Measurements from ENCODE around the gene MZB1.
"Not testable (repeated sequence)": the region's sequence is repeated elsewhere in the genome, so short reads cannot be mapped to it uniquely, and the experiment has no call there.

The MZB1 gene

DNA sequence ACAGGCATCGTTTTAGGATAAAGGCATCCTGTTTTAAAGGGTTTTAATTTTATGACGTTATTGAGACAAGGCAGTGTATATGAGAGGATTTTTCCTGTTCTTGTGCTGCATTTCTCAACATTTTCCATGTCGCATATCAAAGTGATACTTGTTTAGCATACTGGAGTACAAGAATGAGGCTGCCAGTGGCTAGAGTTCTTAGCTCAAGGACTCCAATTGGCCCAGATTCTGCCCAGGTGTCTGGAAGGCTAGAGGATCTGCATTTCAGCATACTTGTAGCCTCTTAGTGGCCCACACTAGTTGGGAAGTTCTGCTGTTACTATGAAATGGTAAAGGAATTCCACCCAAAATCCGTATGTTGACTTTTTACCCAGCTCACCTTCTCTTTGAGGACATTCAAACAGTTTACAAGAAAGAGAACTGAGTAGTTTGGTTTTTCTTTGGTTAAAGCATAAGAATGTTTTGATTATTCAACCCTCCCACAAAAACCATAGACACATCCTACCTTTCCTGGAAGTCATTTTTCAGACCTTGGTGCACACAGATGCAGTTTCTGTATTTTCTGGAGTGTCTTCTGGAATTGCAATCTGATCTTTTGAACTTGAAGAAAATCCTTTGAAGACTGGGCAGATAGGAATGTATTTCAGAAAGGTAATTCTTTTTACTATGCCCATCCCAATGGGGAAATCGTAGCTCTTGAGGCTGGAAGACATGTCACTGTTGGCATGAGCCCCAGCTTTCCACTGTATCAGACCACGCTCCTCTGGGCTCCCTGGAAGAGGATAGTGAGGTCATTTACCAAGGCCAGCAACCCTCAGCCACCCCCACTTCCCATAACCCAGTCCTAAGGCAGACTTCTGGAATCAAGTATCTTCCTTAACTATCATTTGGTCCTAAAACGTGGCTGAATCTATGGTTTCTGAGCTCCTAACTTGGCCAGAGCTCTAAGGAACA, 18.0 kb downstream of the MZB1 start:
- no peak for DNase-seq

DNA sequence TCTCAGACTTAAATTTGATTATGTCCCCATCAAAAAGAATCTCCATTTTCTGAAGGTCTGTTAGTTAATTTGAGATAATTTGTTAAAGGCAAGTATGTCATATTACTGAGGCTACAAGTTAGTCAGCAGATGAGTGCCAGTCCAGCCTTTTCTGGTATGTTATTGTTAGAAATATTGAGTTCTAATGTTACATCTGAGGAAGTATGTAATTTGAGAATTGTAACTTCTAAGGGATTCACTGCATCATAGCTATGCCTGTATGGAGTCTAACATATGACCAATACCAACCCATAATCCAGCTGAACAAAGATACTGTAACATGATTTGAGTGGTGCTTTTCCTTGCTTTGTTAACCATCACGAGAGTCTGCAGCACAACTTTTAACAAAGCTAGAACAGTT, 20.5 kb downstream of the MZB1 start:
- DNase-seq: no peak

DNA sequence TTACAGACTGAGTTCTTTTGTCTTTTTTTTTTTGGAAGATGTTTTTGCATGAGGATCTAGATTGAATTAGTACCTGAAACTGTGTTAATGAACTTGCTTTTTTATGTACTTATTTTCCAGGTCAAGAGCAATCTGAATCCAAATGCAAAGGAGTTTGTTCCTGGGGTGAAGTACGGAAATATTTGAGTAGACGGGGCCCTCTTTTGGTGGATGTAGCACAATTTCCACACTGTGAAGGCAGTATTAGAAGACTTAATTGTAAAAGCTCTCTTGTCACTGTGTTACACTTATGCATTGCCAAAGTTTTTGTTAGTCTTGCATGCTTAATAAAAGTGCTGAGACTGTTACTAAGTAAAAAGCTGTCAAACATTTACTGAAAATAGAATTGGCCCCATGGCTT, 21.1 kb downstream of the MZB1 start:
- no peak for DNase-seq

DNA sequence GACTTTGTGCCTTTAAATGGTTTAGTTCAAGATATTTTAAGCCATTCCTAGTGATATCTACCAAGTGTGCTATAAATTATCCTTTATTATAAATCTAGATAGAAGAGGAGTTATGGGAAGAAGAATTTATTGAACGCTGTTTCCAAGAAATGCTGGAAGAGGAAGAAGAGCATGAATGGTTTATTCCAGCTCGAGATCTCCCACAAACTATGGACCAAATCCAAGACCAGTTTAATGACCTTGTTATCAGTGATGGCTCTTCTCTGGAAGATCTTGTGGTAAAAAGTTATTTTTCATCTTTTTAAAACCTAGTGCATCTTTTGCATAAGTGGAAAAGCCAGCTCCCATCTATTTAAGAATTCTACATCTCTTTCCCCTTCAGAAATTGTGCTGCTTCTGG, 25.2 kb downstream of the MZB1 start:
- no peak for DNase-seq

DNA sequence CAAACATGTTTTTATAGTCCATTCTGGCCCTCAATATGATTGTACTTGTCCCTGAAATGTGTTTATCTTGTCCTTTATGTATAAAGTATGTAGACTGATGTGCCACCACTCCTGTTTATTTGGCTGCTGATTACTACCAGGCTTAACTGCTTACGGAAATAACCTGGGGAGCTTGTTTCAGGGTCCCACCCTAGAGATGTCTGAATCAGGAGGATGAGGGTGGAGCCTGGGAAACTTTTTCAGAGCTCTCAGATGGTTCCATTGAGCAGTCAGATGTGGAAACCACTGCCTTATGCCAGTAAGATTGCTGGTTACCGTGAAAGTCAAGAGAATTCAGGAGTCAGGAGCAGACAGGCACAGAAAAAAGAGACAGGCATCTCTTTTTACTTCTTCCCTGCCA, 25.8 kb downstream of the MZB1 start:
- DNase-seq: no peak

DNA sequence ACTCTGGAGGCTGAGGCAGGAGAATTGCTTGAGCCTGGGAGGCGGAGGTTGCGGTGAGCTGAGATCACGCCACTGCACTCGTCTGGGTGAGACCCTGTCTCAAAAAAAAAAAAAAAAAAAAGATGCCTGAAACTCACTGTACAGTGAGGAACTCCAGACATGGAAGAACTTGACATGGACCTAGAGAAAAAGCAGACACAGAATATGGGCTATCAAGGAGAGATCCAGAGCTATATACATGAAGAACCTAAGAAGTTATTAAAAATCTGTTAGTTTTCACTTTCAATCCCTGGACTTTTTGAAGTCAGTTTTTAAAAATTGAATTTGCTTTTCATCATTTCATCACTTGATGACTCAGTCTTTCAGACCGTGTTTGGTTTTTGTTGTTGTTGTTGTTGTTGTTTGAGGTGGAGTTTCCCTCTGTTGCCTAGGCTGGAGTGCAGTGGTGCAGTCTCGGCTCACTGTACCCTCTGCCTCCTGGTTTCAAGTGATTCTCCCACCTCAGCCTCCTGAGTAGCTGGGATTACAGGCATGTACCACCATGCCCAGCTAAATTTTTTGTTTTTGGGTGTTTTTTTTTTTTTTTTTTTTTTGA, 27.8 kb downstream of the MZB1 start:
- no peak for DNase-seq

DNA sequence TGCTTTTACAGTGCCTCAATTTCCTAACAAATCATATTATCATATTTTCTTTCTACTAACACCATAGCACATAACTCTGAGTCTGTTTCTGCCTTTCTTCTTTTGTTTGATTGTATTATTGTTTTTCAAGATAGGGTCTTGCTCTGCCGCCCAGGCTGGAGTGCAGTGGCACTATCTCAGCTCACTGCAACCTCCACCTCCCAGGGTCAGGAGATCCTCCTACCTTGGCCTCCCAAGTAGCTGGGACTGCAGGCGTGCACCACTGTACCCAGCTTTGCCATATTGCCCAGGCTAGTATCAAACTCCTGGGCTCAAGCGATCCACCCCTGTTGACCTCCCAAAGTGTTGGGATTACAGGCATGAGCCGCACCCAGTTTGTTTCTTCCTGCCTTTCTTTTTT, 29.3 kb downstream of the MZB1 start:
- no peak for DNase-seq

DNA sequence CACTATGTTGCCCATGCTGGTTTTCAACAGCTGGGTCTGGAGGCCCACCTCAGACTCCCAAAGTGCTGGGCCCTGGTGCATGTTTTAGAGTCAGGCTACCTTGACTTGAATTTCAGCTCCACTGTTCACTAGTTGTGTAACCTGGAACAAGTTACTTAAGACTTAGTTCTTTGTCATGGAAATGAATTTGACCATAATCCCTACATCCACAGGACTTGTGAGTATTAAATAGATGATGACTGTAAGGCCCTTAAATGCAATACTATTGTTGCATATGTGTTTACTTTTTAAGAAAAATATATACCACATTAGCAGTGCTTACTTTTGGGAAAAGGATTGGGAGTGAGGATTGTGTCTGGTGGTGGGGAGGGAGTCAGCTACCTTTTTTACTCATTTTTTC, 31.6 kb downstream of the MZB1 start:
- DNase-seq: no peak

DNA sequence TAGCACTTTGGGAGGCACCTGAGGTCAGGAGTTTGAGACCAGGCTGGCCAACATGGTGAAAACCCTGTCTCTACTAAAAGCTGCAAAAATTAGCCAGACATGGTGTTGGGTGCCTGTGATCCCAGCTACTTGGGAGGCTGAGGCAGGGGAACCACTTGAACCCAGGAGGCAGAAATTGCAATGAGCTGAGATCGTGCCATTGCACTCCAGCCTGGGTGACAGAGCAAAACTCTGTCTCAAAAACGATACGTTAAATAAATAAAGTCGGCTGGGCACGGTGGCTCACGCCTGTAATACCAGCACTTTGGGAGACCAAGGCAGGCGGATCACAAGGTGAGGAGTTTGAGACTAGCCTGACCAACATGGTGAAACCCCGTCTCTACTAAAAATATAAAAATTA, 33.8 kb downstream of the MZB1 start:
- DNase-seq: not testable (repeated sequence)

DNA sequence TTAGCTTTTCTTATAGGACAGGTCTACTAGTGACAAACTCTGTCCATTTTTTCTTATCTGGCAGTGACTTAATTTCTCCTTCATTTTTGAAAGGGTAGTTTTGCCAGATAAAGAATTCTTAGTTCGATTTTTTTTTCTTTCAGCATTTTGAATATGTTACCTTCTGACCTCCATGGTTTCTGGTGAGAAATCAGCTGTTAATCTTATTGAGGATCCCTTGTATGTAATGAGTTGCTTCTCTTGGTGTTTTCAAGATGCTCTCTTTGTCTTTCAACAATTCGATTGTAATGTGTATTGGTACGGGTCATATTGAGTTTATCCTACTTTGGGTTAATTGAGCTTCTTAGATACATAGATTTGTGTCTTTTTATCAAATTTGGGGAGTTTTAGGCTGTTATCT, 35.5 kb downstream of the MZB1 start:
- DNase-seq: no peak

DNA sequence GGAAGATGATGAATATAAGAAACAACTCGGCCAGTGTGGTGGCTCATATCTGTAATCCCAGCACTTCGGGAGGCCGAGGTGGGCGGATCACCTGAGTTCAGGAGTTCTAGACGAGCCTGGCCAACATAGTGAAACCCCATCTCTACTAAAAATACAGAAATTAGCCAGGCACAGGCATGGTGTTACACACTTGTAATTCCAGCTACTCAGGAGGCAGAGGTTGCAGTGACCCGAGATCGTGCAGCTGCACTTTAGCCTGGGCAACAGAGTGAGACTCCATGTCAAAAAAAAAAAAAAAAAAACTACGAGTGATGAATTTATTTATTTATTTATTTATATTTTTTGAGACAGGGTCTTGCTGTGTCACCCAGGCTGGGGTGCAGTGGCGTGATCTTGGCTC, 41.9 kb downstream of the MZB1 start:
- DNase-seq: not testable (repeated sequence)

DNA sequence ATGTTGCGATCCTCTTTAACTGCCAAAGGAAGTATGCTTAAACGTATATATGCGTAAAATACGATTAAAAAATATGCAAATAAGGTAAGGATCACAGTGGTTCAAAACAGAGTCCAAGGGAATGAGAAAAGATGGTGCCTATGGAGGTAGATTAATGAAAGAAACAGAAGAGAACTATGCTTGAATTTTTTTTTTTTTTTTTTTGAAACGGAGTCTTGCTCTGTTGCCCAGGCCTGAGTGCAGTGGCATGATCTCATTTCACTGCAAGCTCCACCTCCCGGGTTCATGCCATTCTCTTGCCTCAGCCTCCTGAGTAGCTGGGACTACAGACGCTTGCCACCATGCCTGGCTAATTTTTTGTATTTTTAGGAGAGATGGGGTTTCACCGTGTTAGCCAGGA, 44.3 kb downstream of the MZB1 start:
- not testable (repeated sequence) for DNase-seq

DNA sequence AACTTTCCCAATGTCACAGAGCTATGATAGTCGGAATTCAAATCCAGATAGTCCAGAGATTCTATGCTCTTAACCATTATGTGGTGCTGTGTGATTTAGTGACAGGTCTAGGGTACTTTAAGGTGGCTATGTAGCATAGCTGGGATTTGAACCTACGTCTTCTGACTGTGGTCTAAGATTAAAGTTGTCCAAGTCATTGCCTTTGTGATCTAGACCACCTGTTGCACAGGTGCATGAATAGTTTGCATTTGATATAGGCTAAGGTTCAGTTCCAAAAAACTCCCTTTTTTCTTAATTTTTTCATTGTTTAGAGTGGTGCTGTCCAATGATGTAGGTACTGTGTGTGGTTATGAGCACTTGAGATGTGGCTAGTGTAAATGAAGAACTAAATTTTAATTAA, 45.5 kb downstream of the MZB1 start:
- DNase-seq: no peak

DNA sequence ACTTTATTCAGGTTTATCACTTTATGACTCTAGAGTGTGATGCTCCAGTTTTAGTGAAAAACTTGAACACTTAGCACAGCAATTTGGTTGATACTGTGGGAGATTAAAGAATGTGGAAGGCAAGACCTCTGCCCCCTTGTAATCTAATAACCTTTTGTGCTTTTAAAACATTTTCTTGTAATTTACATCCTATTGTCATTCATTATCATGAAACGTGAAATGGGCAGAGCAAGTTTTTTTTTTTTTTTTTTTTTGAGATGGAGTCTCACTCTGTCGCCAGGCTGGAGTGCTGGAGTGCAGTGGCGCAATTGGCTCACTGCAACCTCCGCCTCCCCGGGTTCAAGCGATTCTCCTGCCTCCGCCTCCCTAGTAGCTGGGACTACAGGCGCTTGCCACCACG, 46.2 kb downstream of the MZB1 start:
- DNase-seq: no peak

DNA sequence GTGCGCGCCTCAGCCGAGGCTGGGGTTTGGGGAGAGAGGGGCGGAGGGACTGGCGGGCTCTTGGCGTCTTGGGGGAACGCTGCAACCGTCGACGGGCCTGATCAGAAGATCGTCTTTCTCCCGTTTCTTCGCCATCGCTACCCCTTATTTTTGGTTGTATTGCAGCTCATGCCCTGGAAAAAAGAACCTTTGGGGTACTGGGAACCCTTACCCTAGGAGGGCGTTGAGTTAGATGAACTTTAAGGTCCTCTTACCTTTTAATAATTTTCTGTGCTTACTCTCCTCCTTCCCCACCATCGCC, 47.3 kb downstream of the MZB1 start:
- DNase-seq: no peak

DNA sequence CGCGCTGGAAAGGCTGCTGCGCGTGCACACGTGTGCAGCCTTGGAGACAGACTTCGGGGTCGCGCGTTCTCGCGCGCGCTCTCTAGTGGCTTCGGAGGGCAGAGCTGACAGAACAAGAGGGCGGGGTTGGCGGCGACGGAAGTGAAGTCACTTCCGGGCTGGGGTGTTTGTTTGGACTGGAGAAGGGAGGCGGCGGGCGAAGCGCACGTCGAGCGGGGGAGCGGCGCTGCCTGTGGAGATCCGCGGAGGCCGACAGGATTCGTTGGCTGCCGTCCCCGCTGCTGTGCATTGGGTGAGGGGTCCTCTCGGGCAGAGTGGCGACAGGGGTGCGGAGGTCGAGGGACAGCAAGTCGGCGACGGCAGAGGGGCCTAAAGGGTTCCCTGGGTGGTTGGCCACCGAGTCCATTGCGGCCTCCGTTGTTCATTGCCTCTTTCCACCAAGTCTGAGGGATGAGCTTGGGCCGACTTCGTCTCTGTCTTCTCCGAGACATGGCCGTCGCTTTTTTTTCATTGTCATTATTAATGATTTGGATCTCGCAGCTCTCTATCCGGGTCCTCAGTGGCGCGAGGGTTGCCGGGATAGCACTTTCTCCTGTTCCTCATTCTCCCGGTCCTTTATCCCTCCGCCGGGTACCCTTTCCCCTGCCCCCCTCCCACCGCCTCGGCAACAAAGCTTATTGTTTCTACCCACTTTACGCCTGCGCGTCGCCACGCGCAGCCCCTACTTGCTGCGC, 47.9 kb downstream of the MZB1 start, which contains the start of gene PAIP2:
PAIP2 (plus strand) TSS at position 166 of the 734 bp plus-strand sequence. CDS start 21,931 bp downstream, outside the sequence.
- DNase-seq: peak; percentile 26 to 95 (median 92)

DNA sequence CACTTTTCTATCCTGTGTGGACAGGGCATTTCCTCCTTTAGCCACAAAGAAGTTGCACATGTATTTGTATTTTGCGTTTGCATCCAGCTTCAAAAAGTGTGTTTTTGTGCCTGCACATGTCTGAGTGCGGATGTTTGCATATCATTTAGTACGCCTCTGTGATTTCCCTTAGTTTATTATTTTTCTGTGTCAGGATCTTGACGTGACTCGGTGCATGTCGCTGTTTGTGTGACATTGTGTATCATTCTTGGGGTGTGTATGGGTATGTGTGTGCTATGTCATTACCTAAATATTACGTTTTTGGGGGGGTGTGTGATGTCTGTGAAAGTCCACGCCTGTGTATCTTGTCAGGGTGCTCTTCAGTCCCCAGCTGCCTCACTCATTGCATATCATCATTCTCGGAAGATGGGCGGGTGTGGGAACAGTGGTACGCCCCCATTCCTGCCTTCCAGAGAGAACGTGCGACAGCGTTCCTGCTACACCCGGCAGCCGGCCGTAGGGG, 48.5 kb downstream of the MZB1 start:
- no peak for DNase-seq

DNA sequence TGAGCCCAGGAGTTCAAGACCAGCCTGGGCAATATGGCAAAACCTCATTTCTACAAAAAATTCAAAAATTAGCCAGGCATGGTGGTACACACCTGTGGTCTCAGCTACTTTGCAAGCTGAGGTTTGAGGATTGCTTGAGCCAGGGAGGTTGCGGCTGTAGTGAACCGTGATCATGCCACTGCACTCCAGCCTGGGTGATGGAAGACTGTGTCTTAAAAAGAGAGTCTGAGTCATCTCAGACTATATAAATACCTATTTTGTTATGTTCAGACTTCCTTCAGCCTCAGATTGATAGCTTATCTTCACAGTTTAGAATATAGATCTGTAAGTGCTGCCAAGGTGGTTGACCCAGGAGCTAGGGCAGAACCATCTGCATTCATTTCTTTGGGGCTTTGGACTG, 49.7 kb downstream of the MZB1 start:
- DNase-seq: no peak

Measured in C1 segment of cervical spinal cord (tissue), 14 donors.